ENCODE data around the gene TGFB1.

DNA sequence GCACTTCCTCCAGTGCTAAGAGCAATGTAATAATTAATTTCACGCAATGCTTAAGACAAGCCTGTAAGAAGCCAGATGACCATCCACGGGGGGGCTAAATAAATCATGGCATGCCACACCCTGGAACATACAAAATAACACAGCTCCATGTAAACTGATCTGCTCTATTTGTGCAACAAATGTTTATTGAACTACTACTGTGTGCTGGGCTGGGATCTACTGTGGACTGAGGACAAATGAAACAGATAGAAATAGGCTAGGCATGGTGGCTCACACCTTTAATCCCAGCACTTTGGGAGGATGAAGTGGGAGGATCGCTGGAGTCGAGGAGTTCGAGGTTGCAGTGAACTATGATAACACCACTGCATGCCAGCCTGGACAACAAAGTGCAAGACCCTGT, 21.3 kb downstream of the TGFB1 start:
- TF ChIP-seq JUND (IDR thresholded peaks at IDR 0.05) (no peak), POLR2A (IDR thresholded peaks at IDR 0.05; ENCODE audit: borderline replicate concordance, extremely low read depth, insufficient read depth, insufficient read length) (no peak), SRF (IDR thresholded peaks at IDR 0.05; ENCODE audit: low read depth) (no peak), POLR2AphosphoS5 (IDR thresholded peaks at IDR 0.05; ENCODE audit: low read depth, low read length) (no peak), ZNF274 (IDR thresholded peaks at IDR 0.05; ENCODE audit: low read depth, low read length) (no peak)
